ENCODE results near the gene PIM1. TPM values are rescaled to one million over a fixed set of nuclear protein-coding genes. Genes with fewer than 3 reads are reported as not detected.

Gene PIM1
- total RNA-seq, 1 experiment from 2014 or later = 47.5 TPM

- H2BK12ac ChIP-seq (ENCODE audit: insufficient read length, low read depth, low read length) = no peak overlapping the region
- peaks cover 17% of the 10 kb centered on the region for H3K23me2 ChIP-seq (ENCODE audit: insufficient read length, low read depth, low read length, poor library complexity, severe bottlenecking)
- no peak for TF ChIP-seq CTCF (conservative IDR thresholded peaks at IDR 0.05)
- no peak overlapping the region for H4K8ac ChIP-seq (replicated peaks; ENCODE audit: insufficient read length, low read depth, low read length)
- no peak overlapping the region for H3K4me2 ChIP-seq (ENCODE audit: insufficient read depth, insufficient read length, low read length)
- no peak overlapping the region; a peak in 1 of 5 replicates for H3K4me3 Mint-ChIP-seq
- no peak overlapping the region for H2BK5ac ChIP-seq (ENCODE audit: insufficient read length, low read length)
- H3K27ac ChIP-seq (ENCODE audit: insufficient read length, low read depth, low read length) = no peak overlapping the region
- no peak overlapping the region for H2BK15ac ChIP-seq (ENCODE audit: low read depth, low read length)
- H3K18ac ChIP-seq (ENCODE audit: insufficient read length, low read depth, low read length) = no peak overlapping the region
- no peaks in the 10 kb centered on the region for H4K20me1 ChIP-seq (ENCODE audit: control insufficient read depth, insufficient read depth, insufficient read length)
- H3K79me1 ChIP-seq (ENCODE audit: insufficient read depth, low read depth, low read length, poor library complexity, severe bottlenecking) = peaks cover 5% of the 10 kb centered on the region
- H3K9ac ChIP-seq (ENCODE audit: extremely low read depth, insufficient read length, low read length) = no peak overlapping the region
- no peak overlapping the region for H2BK120ac ChIP-seq (ENCODE audit: low read depth, low read length, poor library complexity, severe bottlenecking)
- peaks cover 40 to 52% (median 40%) of the 10 kb centered on the region in 3 experiments for H3K36me3 Mint-ChIP-seq (ENCODE audit: insufficient read depth in 1 of 3, low read depth in 3 of 3)
- H2AK5ac ChIP-seq (ENCODE audit: insufficient read length, low read length) = no peak overlapping the region
- H3K79me2 ChIP-seq (ENCODE audit: insufficient read depth, low read length) = peaks cover 14% of the 10 kb centered on the region; the same call in 1 of the 2 replicates
- H3K27ac Mint-ChIP-seq = peak overlapping the region in 1 of 3 experiments; percentile 44; a peak in 1 of 7 replicates
- H4K5ac ChIP-seq (ENCODE audit: insufficient read length, low read depth, low read length) = no peak overlapping the region
- no peaks in the 10 kb centered on the region for H3K9me3 ChIP-seq (ENCODE audit: control insufficient read depth, low read depth, low read length)
- H3K23ac ChIP-seq (ENCODE audit: insufficient read length, low read depth, low read length) = no peak overlapping the region
- no peaks in the 10 kb centered on the region; the same call in 1 of the 2 replicates for H3K27me3 Mint-ChIP-seq (ENCODE audit: low read depth)
- H3K14ac ChIP-seq (ENCODE audit: insufficient read depth, low read length) = no peak overlapping the region
- H3K4me1 ChIP-seq (ENCODE audit: insufficient read depth, low read length) = peaks cover 3% of the 10 kb centered on the region; the same call in 1 of the 2 replicates
- H2AFZ ChIP-seq (ENCODE audit: low read length) = no peak overlapping the region
- H3K4ac ChIP-seq (ENCODE audit: low read depth, low read length) = no peak overlapping the region
- no peaks in the 10 kb centered on the region for H3K27me3 ChIP-seq (ENCODE audit: insufficient read depth, low read length)
- H3K9me3 Mint-ChIP-seq = no peaks in the 10 kb centered on the region; a peak in 2 of 5 replicates
- no peak overlapping the region for H3T11ph ChIP-seq (ENCODE audit: low read length)
- peaks cover 31 to 53% of the 10 kb centered on the region in 2 experiments for H3K4me1 Mint-ChIP-seq
- H3K56ac ChIP-seq (ENCODE audit: insufficient read length, low read depth, low read length) = no peak overlapping the region
- DNase-seq = no peak
- H4K91ac ChIP-seq (ENCODE audit: insufficient read length, low read depth, low read length) = no peak overlapping the region
- no CpG with 5 or more reads among the region's 7 CpGs for WGBS (ENCODE audit: extremely low coverage, insufficient read length, low lambda C conversion rate)
- no peak overlapping the region for H2BK20ac ChIP-seq (ENCODE audit: low read depth, low read length, poor library complexity, severe bottlenecking)
These were observed 3.0 kb downstream of the PIM1 start for GRCh38 chr6:37172912-37173492.
